ENCODE results near the gene FBXL5.

FBXL5 gene

DNA sequence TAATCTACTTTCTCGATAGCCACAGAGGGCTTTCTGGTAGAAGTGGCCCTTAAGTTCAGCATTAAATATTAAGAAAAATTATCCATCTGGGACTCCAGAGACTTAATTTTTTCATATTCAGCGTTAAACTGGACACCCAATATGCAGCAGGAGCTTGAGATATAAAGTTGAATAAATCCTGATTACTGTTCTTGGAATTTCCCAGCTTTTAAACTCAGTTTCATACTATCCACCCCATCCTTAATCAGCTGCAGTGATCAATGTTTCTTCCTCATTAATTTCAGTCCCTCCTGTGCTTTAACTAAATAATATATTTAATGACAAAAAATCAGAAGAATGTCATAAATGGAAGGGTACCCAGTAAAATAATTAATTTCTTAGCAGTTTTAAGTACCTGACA is 3.6 kb upstream of the FBXL5 start:
- H3K36me3 ChIP-seq (ENCODE audit: control insufficient read depth in 1 of 2, insufficient read depth in 2 of 2, low read length in 2 of 2) = peaks cover 0 to 5% of the 10 kb centered on the region in 2 donors
- H3K4me3 ChIP-seq (ENCODE audit: low read depth in 1 of 2, low read length in 2 of 2) = no peak overlapping the region
- no peaks in the 10 kb centered on the region for H3K9me3 ChIP-seq (ENCODE audit: control insufficient read depth in 1 of 2, low read length in 2 of 2)
- no peak overlapping the region for H3K27ac ChIP-seq (ENCODE audit: low read length)
- no peaks in the 10 kb centered on the region for H3K27me3 ChIP-seq (ENCODE audit: low read depth, low read length)
- H3K4me1 ChIP-seq (ENCODE audit: control insufficient read depth in 1 of 2, insufficient read depth in 2 of 2, low read length in 2 of 2) = peaks cover 1 to 7% of the 10 kb centered on the region in 2 donors

GRCh38 chr4:15658136-15658770 is 3.1 kb upstream of the FBXL5 start:
- peaks cover 0 to 5% of the 10 kb centered on the region in 2 donors for H3K36me3 ChIP-seq (ENCODE audit: control insufficient read depth in 1 of 2, insufficient read depth in 2 of 2, low read length in 2 of 2)
- H3K4me1 ChIP-seq (ENCODE audit: control insufficient read depth in 1 of 2, insufficient read depth in 2 of 2, low read length in 2 of 2) = peaks cover 6 to 11% of the 10 kb centered on the region in 2 donors
- no peak overlapping the region for H3K27ac ChIP-seq (ENCODE audit: low read length)
- H3K4me3 ChIP-seq (ENCODE audit: low read depth in 1 of 2, low read length in 2 of 2) = no peak overlapping the region
- H3K27me3 ChIP-seq (ENCODE audit: low read depth, low read length) = no peaks in the 10 kb centered on the region
- H3K9me3 ChIP-seq (ENCODE audit: control insufficient read depth in 1 of 2, low read length in 2 of 2) = no peaks in the 10 kb centered on the region

DNA sequence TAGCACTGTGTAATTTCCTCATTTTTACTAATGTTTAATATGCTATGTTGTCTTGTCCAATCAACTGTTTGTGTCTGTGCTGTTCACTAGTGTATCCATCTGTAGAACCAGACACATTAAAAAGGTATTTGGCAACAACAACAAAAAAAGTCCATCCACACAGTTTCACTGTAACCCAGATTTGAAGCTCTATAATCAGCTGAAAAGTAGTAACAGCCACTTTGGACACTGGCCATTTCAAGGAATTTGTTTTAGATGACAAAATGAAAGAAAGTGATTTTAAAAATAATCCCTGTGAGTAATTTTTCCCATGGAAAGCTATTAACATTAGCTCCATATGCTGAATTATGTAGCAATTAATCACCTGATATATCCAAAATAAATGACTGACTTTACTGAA is 2.2 kb upstream of the FBXL5 start:
- H3K27ac ChIP-seq (ENCODE audit: low read length) = no peak overlapping the region

DNA sequence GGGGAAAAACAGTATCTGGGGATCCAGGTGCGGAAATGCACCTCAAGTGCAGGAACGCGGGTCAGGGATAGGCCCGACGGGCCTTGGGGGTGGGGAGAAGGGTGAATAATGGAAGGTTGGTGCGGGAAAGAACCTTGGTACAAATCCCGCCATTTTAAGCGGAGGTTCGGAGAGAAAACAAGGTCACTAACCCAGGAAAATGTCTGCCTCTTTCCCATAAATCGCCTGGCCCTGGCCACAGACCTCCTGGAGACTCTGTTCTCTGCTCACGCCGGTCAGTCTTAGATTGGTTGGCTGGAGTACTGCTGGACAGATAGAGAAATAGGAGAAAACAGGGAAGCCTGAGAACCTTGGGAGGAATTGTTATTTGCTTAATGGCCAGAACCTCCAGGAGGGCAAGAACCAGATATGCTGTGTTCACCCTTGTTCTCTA is 897 bp upstream of the FBXL5 start:
- H3K27ac ChIP-seq (ENCODE audit: low read length) = peak overlapping the region; percentile 96
- H3K27me3 ChIP-seq (ENCODE audit: low read depth, low read length) = no peaks in the 10 kb centered on the region
- H3K9me3 ChIP-seq (ENCODE audit: control insufficient read depth in 1 of 2, low read length in 2 of 2) = no peaks in the 10 kb centered on the region
- H3K36me3 ChIP-seq (ENCODE audit: control insufficient read depth in 1 of 2, insufficient read depth in 2 of 2, low read length in 2 of 2) = peaks cover 0 to 5% of the 10 kb centered on the region in 2 donors
- peaks cover 19 to 27% of the 10 kb centered on the region in 2 donors for H3K4me1 ChIP-seq (ENCODE audit: control insufficient read depth in 1 of 2, insufficient read depth in 2 of 2, low read length in 2 of 2)
- H3K4me3 ChIP-seq (ENCODE audit: low read depth in 1 of 2, low read length in 2 of 2) = peak overlapping the region; percentile 71 to 85

More for the DNA sequence above, 2.2 kb upstream of the FBXL5 start:
- Histone ChIP-seq H3K27me3 (ENCODE audit: low read depth, low read length) (no peaks in the 10 kb centered on the region), H3K4me3 (ENCODE audit: low read depth in 1 of 2, low read length in 2 of 2) (no peak overlapping the region), H3K36me3 (ENCODE audit: control insufficient read depth in 1 of 2, insufficient read depth in 2 of 2, low read length in 2 of 2) (peaks cover 0 to 5% of the 10 kb centered on the region in 2 donors), H3K4me1 (ENCODE audit: control insufficient read depth in 1 of 2, insufficient read depth in 2 of 2, low read length in 2 of 2) (peaks cover 14% of the 10 kb centered on the region in 2 donors), H3K9me3 (ENCODE audit: control insufficient read depth in 1 of 2, low read length in 2 of 2) (no peaks in the 10 kb centered on the region)

- Histone ChIP-seq H3K27ac (ENCODE audit: low read length) (peak overlapping the region; percentile 93), H3K27me3 (ENCODE audit: low read depth, low read length) (no peaks in the 10 kb centered on the region), H3K9me3 (ENCODE audit: control insufficient read depth in 1 of 2, low read length in 2 of 2) (no peaks in the 10 kb centered on the region), H3K36me3 (ENCODE audit: control insufficient read depth in 1 of 2, insufficient read depth in 2 of 2, low read length in 2 of 2) (peaks cover 0 to 5% of the 10 kb centered on the region in 2 donors), H3K4me1 (ENCODE audit: control insufficient read depth in 1 of 2, insufficient read depth in 2 of 2, low read length in 2 of 2) (peaks cover 23 to 32% of the 10 kb centered on the region in 2 donors), H3K4me3 (ENCODE audit: low read depth in 1 of 2, low read length in 2 of 2) (peak overlapping the region; percentile 85 to 87)
Measured at GRCh38 chr4:15654593-15655222, 449 bp downstream of the FBXL5 start.

DNA sequence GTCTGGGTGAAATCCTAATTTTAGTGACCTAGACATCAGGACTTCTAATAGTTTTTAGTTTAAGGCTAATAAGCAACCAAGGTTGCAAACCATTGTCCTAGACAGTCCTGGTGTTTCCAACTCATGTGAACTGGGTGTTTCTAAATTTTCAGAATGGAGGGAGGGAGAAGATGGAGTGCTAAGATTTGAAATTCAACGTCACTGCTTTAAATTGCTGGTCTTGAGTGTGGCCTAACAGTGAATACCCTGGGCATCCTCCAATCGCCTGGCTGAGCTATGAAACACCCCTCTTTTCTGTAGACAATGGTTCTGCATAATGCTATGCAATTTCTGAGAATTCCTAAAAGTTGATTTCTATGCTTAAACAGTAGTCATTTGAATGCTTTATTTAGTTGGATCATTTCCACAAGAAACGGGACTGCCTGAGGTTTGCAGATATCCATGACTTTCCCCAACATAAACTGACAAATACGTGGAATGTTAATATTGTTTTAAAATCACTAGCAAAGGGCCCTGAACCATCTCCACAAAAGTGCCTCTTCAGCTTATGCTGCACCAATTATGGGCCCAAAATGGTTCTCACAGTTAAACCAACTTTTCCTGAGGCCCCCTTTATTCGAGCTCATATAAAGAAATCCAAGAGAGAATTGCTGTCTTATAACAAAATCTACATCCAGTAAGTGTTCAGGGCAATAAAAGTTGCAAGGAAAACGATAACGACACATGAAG is 1.1 kb downstream of the FBXL5 start:
- peak overlapping the region; percentile 85 to 87 for H3K4me3 ChIP-seq (ENCODE audit: low read depth in 1 of 2, low read length in 2 of 2)
- no peaks in the 10 kb centered on the region for H3K27me3 ChIP-seq (ENCODE audit: low read depth, low read length)
- H3K9me3 ChIP-seq (ENCODE audit: control insufficient read depth in 1 of 2, low read length in 2 of 2) = no peaks in the 10 kb centered on the region
- peak overlapping the region; percentile 93 for H3K27ac ChIP-seq (ENCODE audit: low read length)
- peaks cover 23 to 37% of the 10 kb centered on the region in 2 donors for H3K4me1 ChIP-seq (ENCODE audit: control insufficient read depth in 1 of 2, insufficient read depth in 2 of 2, low read length in 2 of 2)
- H3K36me3 ChIP-seq (ENCODE audit: control insufficient read depth in 1 of 2, insufficient read depth in 2 of 2, low read length in 2 of 2) = peaks cover 0 to 5% of the 10 kb centered on the region in 2 donors

DNA sequence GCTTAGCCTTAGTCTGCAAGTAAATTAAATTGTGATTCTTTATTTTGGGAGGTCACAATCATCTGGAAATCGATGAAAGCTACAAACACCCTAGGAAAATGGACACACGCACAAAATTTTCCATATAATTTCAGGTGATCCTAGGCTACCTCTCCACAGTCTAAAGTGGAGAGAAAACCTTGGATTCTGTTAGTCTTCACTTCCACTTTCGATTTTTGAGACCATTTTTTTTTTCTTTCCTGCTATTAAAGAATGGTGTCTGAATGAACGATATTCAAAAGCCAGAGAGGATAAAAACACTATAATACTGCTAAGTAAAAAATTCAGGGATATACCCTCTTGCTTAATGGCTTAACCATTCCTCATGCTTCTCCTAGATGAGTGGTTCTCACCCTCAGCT is 1.7 kb downstream of the FBXL5 start:
- Histone ChIP-seq H3K4me3 (ENCODE audit: low read depth in 1 of 2, low read length in 2 of 2) (peak overlapping the region; percentile 85 to 87), H3K27me3 (ENCODE audit: low read depth, low read length) (no peaks in the 10 kb centered on the region), H3K9me3 (ENCODE audit: control insufficient read depth in 1 of 2, low read length in 2 of 2) (no peaks in the 10 kb centered on the region), H3K36me3 (ENCODE audit: control insufficient read depth in 1 of 2, insufficient read depth in 2 of 2, low read length in 2 of 2) (peaks cover 0 to 5% of the 10 kb centered on the region in 2 donors), H3K27ac (ENCODE audit: low read length) (peak overlapping the region; percentile 93), H3K4me1 (ENCODE audit: control insufficient read depth in 1 of 2, insufficient read depth in 2 of 2, low read length in 2 of 2) (peaks cover 26 to 42% of the 10 kb centered on the region in 2 donors)

DNA sequence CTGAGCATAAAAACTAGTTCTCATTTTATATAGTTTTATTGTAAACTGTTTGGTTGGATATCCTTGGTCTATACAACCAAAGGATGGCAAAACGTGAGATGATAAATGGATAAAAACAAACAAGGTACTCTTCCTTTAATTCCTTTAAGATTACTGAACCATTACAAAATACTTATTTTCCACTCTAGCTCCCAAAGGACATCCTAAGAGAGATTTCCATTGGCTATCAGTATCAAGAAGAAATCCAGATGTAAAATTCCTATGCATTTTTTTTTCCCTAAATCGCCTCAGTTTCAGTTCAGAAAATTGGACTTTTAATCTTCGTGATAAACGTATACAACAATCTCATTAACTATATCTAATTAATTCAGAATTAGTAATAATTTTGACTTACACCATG is 2.3 kb downstream of the FBXL5 start:
- H3K4me3 ChIP-seq (ENCODE audit: low read depth in 1 of 2, low read length in 2 of 2) = peak overlapping the region; percentile 85 to 87
- H3K9me3 ChIP-seq (ENCODE audit: control insufficient read depth in 1 of 2, low read length in 2 of 2) = no peaks in the 10 kb centered on the region
- peaks cover 0 to 5% of the 10 kb centered on the region in 2 donors for H3K36me3 ChIP-seq (ENCODE audit: control insufficient read depth in 1 of 2, insufficient read depth in 2 of 2, low read length in 2 of 2)
- peak overlapping the region; percentile 93 for H3K27ac ChIP-seq (ENCODE audit: low read length)
- H3K27me3 ChIP-seq (ENCODE audit: low read depth, low read length) = no peaks in the 10 kb centered on the region
- peaks cover 26 to 47% of the 10 kb centered on the region in 2 donors for H3K4me1 ChIP-seq (ENCODE audit: control insufficient read depth in 1 of 2, insufficient read depth in 2 of 2, low read length in 2 of 2)

DNA sequence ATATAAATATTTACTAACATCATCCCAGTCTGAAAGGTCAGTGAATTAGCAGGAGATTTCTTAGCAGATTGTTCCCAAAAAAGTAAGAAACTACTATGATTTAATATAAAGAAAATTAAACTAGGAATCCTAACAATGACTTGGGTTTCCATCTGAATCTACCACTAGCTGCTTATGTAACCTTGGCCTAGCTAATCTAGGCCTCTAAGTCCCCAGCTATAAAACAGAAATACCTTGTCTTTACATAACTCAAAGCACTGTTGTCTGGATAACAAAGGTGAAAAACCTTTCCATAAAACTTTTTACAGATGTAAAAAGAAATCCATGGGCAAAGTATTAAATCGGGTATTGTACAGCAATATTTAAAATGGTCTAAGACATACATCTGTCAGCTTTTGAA is 3.0 kb downstream of the FBXL5 start:
- peak overlapping the region in 1 of 2 donors; percentile 87 for H3K4me3 ChIP-seq (ENCODE audit: low read depth in 1 of 2, low read length in 2 of 2)
- peaks cover 0 to 5% of the 10 kb centered on the region in 2 donors for H3K36me3 ChIP-seq (ENCODE audit: control insufficient read depth in 1 of 2, insufficient read depth in 2 of 2, low read length in 2 of 2)
- peak overlapping the region; percentile 93 for H3K27ac ChIP-seq (ENCODE audit: low read length)
- H3K9me3 ChIP-seq (ENCODE audit: control insufficient read depth in 1 of 2, low read length in 2 of 2) = no peaks in the 10 kb centered on the region
- peaks cover 26 to 50% of the 10 kb centered on the region in 2 donors for H3K4me1 ChIP-seq (ENCODE audit: control insufficient read depth in 1 of 2, insufficient read depth in 2 of 2, low read length in 2 of 2)
- H3K27me3 ChIP-seq (ENCODE audit: low read depth, low read length) = no peaks in the 10 kb centered on the region

GRCh38 chr4:15651676-15652075 is 3.5 kb downstream of the FBXL5 start:
- H3K27me3 ChIP-seq (ENCODE audit: low read depth, low read length) = no peaks in the 10 kb centered on the region
- H3K4me3 ChIP-seq (ENCODE audit: low read depth in 1 of 2, low read length in 2 of 2) = peak overlapping the region in 1 of 2 donors; percentile 2
- peak overlapping the region; percentile 93 for H3K27ac ChIP-seq (ENCODE audit: low read length)
- H3K36me3 ChIP-seq (ENCODE audit: control insufficient read depth in 1 of 2, insufficient read depth in 2 of 2, low read length in 2 of 2) = peaks cover 0 to 5% of the 10 kb centered on the region in 2 donors
- peaks cover 26 to 50% of the 10 kb centered on the region in 2 donors for H3K4me1 ChIP-seq (ENCODE audit: control insufficient read depth in 1 of 2, insufficient read depth in 2 of 2, low read length in 2 of 2)
- no peaks in the 10 kb centered on the region for H3K9me3 ChIP-seq (ENCODE audit: control insufficient read depth in 1 of 2, low read length in 2 of 2)

GRCh38 chr4:15649914-15650545 is 5.1 kb downstream of the FBXL5 start:
- H3K4me1 ChIP-seq (ENCODE audit: control insufficient read depth in 1 of 2, insufficient read depth in 2 of 2, low read length in 2 of 2) = peaks cover 23 to 52% of the 10 kb centered on the region in 2 donors
- H3K9me3 ChIP-seq (ENCODE audit: control insufficient read depth in 1 of 2, low read length in 2 of 2) = no peaks in the 10 kb centered on the region
- no peak overlapping the region for H3K4me3 ChIP-seq (ENCODE audit: low read depth in 1 of 2, low read length in 2 of 2)
- peak overlapping the region; percentile 32 for H3K27ac ChIP-seq (ENCODE audit: low read length)
- no peaks in the 10 kb centered on the region for H3K36me3 ChIP-seq (ENCODE audit: control insufficient read depth in 1 of 2, insufficient read depth in 2 of 2, low read length in 2 of 2)
- H3K27me3 ChIP-seq (ENCODE audit: low read depth, low read length) = no peaks in the 10 kb centered on the region

Data from muscle layer of duodenum (tissue), 2 donors.